NCI-H2107 treated with DMSO at 0.1 percent for 48 hours (cell line): Measurements from ENCODE around the gene OXGR1.

Source experiments
- DNase-seq: peaks from one replicate; lab custom pipeline; 2025; ENCODE audit not compliant: unreplicated experiment; lab: John Stamatoyannopoulos, UW

The OXGR1 gene

GRCh38 chr13:96963786-96964475 is 30.3 kb downstream of the OXGR1 start:
- no peak for DNase-seq

GRCh38 chr13:96960379-96960778 is 33.9 kb downstream of the OXGR1 start:
- DNase-seq: no peak

- peak; percentile 1 for DNase-seq
Measured at GRCh38 chr13:96958286-96958891, 35.9 kb downstream of the OXGR1 start.

GRCh38 chr13:96952595-96952994 is 41.7 kb downstream of the OXGR1 start:
- DNase-seq: no peak

GRCh38 chr13:96948127-96948526 is 46.1 kb downstream of the OXGR1 start:
- DNase-seq: no peak

- DNase-seq: no peak
Measured at GRCh38 chr13:96947343-96947910, 46.8 kb downstream of the OXGR1 start.

- DNase-seq: no peak
Measured at GRCh38 chr13:96946709-96947311, 47.5 kb downstream of the OXGR1 start.

GRCh38 chr13:96940961-96941360 is 53.3 kb downstream of the OXGR1 start:
- no peak for DNase-seq

GRCh38 chr13:96935901-96936300 is 58.4 kb downstream of the OXGR1 start:
- DNase-seq: no peak
